K562 (cell line): ENCODE results near the gene SHISAL2A. TPM values are rescaled to one million over a fixed set of nuclear protein-coding genes. Genes with fewer than 3 reads are reported as not detected.

Source experiments
- CCNT2 ChIP-seq: IDR thresholded peaks from 2 replicates; pipeline ENCODE4 v1.6.1; 2011; ENCODE audit warnings: borderline replicate concordance, low read depth, mild to moderate bottlenecking, moderate library complexity, mixed read lengths, low read length; ENCODE audit not compliant: insufficient read length; ENCODE audit errors: extremely low read depth
- COPS2 ChIP-seq: fragments of 450-650 bp; conservative IDR thresholded peaks from 2 replicates; pipeline ENCODE4 v1.6.1; 2016; ENCODE audit warnings: mild to moderate bottlenecking, moderate library complexity
- E2F1 ChIP-seq: sonication (generic); formaldehyde crosslinking; IDR thresholded peaks from 2 replicates; pipeline ENCODE4 v1.8.1; 2023; ENCODE audit warnings: mild to moderate bottlenecking, missing genetic modification reagents, moderate library complexity
- FOSL1 ChIP-seq: fragments of 200-800 bp; sonication (Bioruptor generic); conservative IDR thresholded peaks from 2 replicates; pipeline ENCODE4 v1.6.1; 2016; ENCODE audit warnings: missing genetic modification characterization, missing compliant biosample characterization
- GATA2 ChIP-seq: sonication (generic); formaldehyde crosslinking; IDR thresholded peaks from 2 replicates; pipeline ENCODE4 v1.4.0; 2020; ENCODE audit warnings: mild to moderate bottlenecking, missing genetic modification reagents
- MTA1 ChIP-seq: fragments of 450-650 bp; IDR thresholded peaks from 2 replicates; pipeline ENCODE4 v1.6.1; 2017; ENCODE audit warnings: borderline replicate concordance
- NONO ChIP-seq, 2 experiments: fragments of 200-400 bp in 1 of 2; fragments of 450-650 bp in 1 of 2; formaldehyde crosslinking in 1 of 2; IDR thresholded peaks; 2 replicates each; pipeline ENCODE4 v1.6.1; 2017; ENCODE audit warnings: low read depth in 2 of 2, mild to moderate bottlenecking in 2 of 2, moderate library complexity in 2 of 2, low read length in 1 of 2
- SMARCC2 ChIP-seq: fragments of 450-650 bp; IDR thresholded peaks from 2 replicates; pipeline ENCODE4 v1.6.1; 2017; ENCODE audit warnings: antibody characterized with exemption, moderate library complexity, mild to moderate bottlenecking, low read depth
- ZBTB34 ChIP-seq: fragments of 250-450 bp; sonication (Bioruptor Pico); IDR thresholded peaks from 2 replicates; pipeline ENCODE4 v1.8.0; 2021; ENCODE audit warnings: mild to moderate bottlenecking, moderate library complexity
- ZNF12 ChIP-seq: sonication (generic); formaldehyde crosslinking; IDR thresholded peaks from 2 replicates; pipeline ENCODE4 v1.4.0; 2020; ENCODE audit warnings: mild to moderate bottlenecking, missing genetic modification reagents
- ZNF395 ChIP-seq: fragments of 200-800 bp; sonication (Bioruptor generic); IDR thresholded peaks from 2 replicates; pipeline ENCODE4 v1.6.1; 2017; ENCODE audit warnings: missing genetic modification characterization, missing compliant biosample characterization
- ZNF766 ChIP-seq: fragments of 200-800 bp; sonication (Bioruptor generic); conservative IDR thresholded peaks from 2 replicates; pipeline ENCODE4 v1.6.1; 2016; ENCODE audit warnings: missing genetic modification characterization, missing compliant biosample characterization
- polyA plus RNA-seq, 8 experiments: library from polyadenylated mRNA; depleted of rRNA in 4 of 8; stranded (reverse) in 5 of 8; unstranded in 3 of 8; fragments of >200 nt; fragmentation: Nextera tagmentation in 2 of 8; fragmentation: Illumina TruSeq in 1 of 8; extraction: Ambion mirVana in 2 of 8; extraction: Trizol in 1 of 8; gene quantifications; 2 replicates each; pipeline versions ENCODE4 v1.2.1 to v1.2.3, GENCODE V29; 2011 to 2014; ENCODE audit warnings: inconsistent platforms in 1 of 8, missing spikeins in 1 of 8
- total RNA-seq, 7 experiments: library from RNA; depleted of rRNA in 6 of 7; stranded (reverse); fragments of >200 nt in 6 of 7; fragmentation: Illumina TruSeq in 2 of 7; extraction: Trizol in 2 of 7; gene quantifications; 2 replicates each; pipeline versions ENCODE4 v1.2.1 to v1.2.3, GENCODE V29; 2011 to 2021; ENCODE audit warnings: low replicate concordance in 1 of 7
- TF ChIP-seq, protein P1 (sequence below): IDR thresholded peaks from 2 replicates; pipeline ENCODE4 v1.6.1; 2011; ENCODE audit warnings: borderline replicate concordance, low read depth, mild to moderate bottlenecking, moderate library complexity, low read length; ENCODE audit not compliant: insufficient read depth, poor library complexity, severe bottlenecking
- TF ChIP-seq, protein P2 (sequence below): fragments of 200-800 bp; sonication (Bioruptor generic); IDR thresholded peaks from 2 replicates; pipeline ENCODE4 v1.6.1; 2016; ENCODE audit warnings: missing genetic modification characterization, missing compliant biosample characterization

Gene SHISAL2A
- total and polyA plus RNA-seq, 9 of the 15 experiments (the other 6 are each of a cell fraction or from before 2014, with no cell fraction given): 0.11 TPM; not detected in 8

DNA sequence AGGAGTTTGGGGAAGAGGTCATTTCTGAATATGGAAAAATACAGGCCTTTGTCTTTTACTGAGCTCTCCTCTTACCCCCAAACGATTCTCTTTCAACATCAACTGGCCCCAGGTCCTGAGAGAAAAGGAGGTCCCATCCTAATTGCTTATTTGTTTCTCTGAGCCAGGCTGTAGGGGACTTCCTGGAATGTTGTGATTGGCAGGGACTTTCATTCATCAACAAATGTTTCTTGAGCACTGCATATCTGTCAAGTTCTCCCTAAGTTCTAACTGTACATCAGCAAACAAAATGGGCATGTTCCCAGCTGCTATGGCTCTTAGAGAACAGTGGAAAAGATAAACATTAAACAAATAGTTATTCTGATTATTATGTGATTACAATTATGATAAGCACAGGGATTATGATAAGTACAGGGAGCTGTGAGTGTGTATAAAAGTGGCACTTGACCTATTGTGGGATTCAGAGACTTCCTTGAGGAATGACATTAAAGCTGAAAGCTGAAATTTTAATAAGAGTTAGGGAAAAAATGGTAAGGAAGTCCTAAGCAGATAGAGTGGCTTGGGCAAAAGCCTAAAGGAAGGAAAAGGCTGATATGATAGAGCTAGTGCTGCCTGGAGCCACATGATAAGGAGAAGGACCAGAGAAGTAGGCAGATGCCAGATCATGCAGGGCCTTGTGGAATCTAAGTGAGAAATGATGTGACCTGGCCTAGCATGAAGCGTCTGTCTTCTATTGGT lies 19.2 kb upstream of the SHISAL2A start (continued):
- TF ChIP-seq ZBTB34 (CRISPR knock-in tag) (no peak), COPS2 (no peak), E2F1 (CRISPR knock-in tag) (peak; percentile 8; the same call in 1 of the 2 replicates), CCNT2 (peak; percentile 64), ZNF12 (CRISPR knock-in tag) (no peak), GATA2 (CRISPR knock-in tag) (peak; percentile 92), MTA1 (peak; percentile 65; the same call in 1 of the 2 replicates), SMARCC2 (peak; percentile 93; the same call in 1 of the 2 replicates), FOSL1 (0 out of 2 replicates have a peak, but pooled peaks have one; percentile 22), NONO (IDR thresholded peaks at IDR 0.05; ENCODE audit: low read depth in 2 of 2, low read length in 1 of 2) (peak in 1 of 2 experiments; percentile 62; a peak in 1 of 4 replicates), ZNF766 (CRISPR knock-in tag) (no peak), ZNF395 (CRISPR knock-in tag) (no peak)
- TF ChIP-seq, protein P1, sequence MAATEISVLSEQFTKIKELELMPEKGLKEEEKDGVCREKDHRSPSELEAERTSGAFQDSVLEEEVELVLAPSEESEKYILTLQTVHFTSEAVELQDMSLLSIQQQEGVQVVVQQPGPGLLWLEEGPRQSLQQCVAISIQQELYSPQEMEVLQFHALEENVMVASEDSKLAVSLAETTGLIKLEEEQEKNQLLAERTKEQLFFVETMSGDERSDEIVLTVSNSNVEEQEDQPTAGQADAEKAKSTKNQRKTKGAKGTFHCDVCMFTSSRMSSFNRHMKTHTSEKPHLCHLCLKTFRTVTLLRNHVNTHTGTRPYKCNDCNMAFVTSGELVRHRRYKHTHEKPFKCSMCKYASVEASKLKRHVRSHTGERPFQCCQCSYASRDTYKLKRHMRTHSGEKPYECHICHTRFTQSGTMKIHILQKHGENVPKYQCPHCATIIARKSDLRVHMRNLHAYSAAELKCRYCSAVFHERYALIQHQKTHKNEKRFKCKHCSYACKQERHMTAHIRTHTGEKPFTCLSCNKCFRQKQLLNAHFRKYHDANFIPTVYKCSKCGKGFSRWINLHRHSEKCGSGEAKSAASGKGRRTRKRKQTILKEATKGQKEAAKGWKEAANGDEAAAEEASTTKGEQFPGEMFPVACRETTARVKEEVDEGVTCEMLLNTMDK: no peak
- TF ChIP-seq, protein P2, sequence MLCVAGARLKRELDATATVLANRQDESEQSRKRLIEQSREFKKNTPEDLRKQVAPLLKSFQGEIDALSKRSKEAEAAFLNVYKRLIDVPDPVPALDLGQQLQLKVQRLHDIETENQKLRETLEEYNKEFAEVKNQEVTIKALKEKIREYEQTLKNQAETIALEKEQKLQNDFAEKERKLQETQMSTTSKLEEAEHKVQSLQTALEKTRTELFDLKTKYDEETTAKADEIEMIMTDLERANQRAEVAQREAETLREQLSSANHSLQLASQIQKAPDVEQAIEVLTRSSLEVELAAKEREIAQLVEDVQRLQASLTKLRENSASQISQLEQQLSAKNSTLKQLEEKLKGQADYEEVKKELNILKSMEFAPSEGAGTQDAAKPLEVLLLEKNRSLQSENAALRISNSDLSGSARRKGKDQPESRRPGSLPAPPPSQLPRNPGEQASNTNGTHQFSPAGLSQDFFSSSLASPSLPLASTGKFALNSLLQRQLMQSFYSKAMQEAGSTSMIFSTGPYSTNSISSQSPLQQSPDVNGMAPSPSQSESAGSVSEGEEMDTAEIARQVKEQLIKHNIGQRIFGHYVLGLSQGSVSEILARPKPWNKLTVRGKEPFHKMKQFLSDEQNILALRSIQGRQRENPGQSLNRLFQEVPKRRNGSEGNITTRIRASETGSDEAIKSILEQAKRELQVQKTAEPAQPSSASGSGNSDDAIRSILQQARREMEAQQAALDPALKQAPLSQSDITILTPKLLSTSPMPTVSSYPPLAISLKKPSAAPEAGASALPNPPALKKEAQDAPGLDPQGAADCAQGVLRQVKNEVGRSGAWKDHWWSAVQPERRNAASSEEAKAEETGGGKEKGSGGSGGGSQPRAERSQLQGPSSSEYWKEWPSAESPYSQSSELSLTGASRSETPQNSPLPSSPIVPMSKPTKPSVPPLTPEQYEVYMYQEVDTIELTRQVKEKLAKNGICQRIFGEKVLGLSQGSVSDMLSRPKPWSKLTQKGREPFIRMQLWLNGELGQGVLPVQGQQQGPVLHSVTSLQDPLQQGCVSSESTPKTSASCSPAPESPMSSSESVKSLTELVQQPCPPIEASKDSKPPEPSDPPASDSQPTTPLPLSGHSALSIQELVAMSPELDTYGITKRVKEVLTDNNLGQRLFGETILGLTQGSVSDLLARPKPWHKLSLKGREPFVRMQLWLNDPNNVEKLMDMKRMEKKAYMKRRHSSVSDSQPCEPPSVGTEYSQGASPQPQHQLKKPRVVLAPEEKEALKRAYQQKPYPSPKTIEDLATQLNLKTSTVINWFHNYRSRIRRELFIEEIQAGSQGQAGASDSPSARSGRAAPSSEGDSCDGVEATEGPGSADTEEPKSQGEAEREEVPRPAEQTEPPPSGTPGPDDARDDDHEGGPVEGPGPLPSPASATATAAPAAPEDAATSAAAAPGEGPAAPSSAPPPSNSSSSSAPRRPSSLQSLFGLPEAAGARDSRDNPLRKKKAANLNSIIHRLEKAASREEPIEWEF (CRISPR knock-in tag): 0 out of 2 replicates have a peak, but pooled peaks have one; percentile 55
